HG03439 (cell line): ENCODE data around the gene NR2F2.

Experiments used
- ATAC-seq: cut with Tn5 transposase; IDR thresholded peaks from one replicate; pipeline ENCODE4 v1.9.1; 2021; ENCODE audit warnings: mild to moderate bottlenecking, moderate library complexity; ENCODE audit not compliant: unreplicated experiment

The NR2F2 gene

GRCh38 chr15:96330450-96331143, at the start of gene NR2F2:
Gene NR2F2, plus strand, starts transcription at chr15:96330700. Its CDS starts 1,406 bp downstream, at chr15:96332106.
- ATAC-seq = no peak

- ATAC-seq = no peak
Measured at GRCh38 chr15:96285305-96285704, 45.2 kb upstream of the NR2F2 start.

GRCh38 chr15:96285729-96286254, 44.7 kb upstream of the NR2F2 start:
- no peak for ATAC-seq

GRCh38 chr15:96290679-96291078, 39.8 kb upstream of the NR2F2 start:
- no peak for ATAC-seq

- ATAC-seq = no peak
Measured at GRCh38 chr15:96292635-96293034, 37.9 kb upstream of the NR2F2 start.

GRCh38 chr15:96293441-96293840, 37.1 kb upstream of the NR2F2 start:
- ATAC-seq = no peak

GRCh38 chr15:96294766-96295165, 35.7 kb upstream of the NR2F2 start:
- ATAC-seq = no peak

GRCh38 chr15:96296264-96296663, 34.2 kb upstream of the NR2F2 start:
- ATAC-seq = no peak

GRCh38 chr15:96297783-96298182, 32.7 kb upstream of the NR2F2 start:
- ATAC-seq = no peak

GRCh38 chr15:96298217-96298616, 32.3 kb upstream of the NR2F2 start:
- no peak for ATAC-seq

GRCh38 chr15:96300836-96301235, 29.7 kb upstream of the NR2F2 start:
- ATAC-seq = no peak

GRCh38 chr15:96303503-96304056, 26.9 kb upstream of the NR2F2 start:
- no peak for ATAC-seq

- no peak for ATAC-seq
Measured at GRCh38 chr15:96304839-96305238, 25.7 kb upstream of the NR2F2 start.

- ATAC-seq = no peak
Measured at GRCh38 chr15:96306321-96306720, 24.2 kb upstream of the NR2F2 start.

- no peak for ATAC-seq
Measured at GRCh38 chr15:96307856-96308394, 22.6 kb upstream of the NR2F2 start.

- ATAC-seq = no peak
Measured at GRCh38 chr15:96309143-96309660, 21.3 kb upstream of the NR2F2 start.

- no peak for ATAC-seq
Measured at GRCh38 chr15:96311256-96311955, 19.1 kb upstream of the NR2F2 start.

GRCh38 chr15:96311956-96312294, 18.6 kb upstream of the NR2F2 start:
- no peak for ATAC-seq

GRCh38 chr15:96312641-96313335, 17.7 kb upstream of the NR2F2 start:
- no peak for ATAC-seq

- no peak for ATAC-seq
Measured at GRCh38 chr15:96314518-96314917, 16.0 kb upstream of the NR2F2 start.

GRCh38 chr15:96314963-96315362, 15.5 kb upstream of the NR2F2 start:
- no peak for ATAC-seq
